Stimulated activated CD4-positive, alpha-beta T cell treated with anti-CD3 and anti-CD28 coated beads, TNF-alpha, amount 100 ng/mL, for 1 hour (primary cell): ENCODE results near the gene SGSM2.

Experiments used
- DNase-seq, 3 donors: peaks; one replicate each; pipeline ENCODE4 v3.0.0-alpha.2; 2020; ENCODE audit warnings: low read depth in 3 of 3, low spot score in 1 of 3

SGSM2 gene

DNA sequence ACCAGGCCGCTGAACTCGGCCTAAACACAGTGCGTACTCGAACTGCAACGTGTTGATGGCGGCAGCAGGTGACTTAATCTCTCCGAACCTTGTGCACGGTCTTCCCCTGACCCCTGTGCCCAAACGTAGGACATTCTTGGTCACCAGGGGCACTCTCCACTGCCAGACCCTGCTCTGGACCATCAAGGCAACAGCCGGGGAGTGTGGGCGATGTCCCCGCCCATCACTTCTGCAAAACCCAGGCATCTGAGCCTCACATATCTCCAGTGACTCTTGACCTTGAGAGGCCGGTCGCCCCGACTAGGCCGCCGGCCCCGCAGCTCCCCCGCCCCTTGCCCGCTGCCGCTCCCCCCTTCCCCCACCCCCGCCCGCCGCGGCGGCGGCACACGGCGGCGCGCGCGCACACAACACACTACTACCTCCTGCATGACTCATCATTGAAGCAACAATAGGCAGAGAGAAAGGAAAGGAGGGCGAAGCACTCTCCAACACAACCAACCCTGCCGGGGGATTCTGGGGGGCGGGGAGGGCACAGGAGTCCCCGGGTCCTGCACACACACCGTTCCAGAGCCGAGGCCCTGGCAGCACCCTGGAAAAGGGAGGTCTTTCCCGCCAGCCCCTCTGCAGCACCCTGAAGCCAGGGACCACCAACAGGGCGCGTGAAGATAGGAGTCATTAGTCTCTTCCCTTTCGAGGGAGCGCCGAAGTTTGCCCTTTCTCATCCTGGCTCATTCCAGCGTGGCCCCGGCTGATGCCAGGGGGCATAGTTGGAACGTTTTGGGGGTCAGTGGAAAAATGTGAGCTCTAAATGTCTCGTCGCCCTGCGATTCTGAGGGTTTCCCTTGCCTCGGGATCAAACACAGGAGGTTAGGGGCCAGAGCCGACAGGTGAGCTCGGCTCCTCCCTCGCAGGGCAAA lies 61.6 kb downstream of the SGSM2 start:
- peak; percentile 10 to 45 (median 24) for DNase-seq

DNA sequence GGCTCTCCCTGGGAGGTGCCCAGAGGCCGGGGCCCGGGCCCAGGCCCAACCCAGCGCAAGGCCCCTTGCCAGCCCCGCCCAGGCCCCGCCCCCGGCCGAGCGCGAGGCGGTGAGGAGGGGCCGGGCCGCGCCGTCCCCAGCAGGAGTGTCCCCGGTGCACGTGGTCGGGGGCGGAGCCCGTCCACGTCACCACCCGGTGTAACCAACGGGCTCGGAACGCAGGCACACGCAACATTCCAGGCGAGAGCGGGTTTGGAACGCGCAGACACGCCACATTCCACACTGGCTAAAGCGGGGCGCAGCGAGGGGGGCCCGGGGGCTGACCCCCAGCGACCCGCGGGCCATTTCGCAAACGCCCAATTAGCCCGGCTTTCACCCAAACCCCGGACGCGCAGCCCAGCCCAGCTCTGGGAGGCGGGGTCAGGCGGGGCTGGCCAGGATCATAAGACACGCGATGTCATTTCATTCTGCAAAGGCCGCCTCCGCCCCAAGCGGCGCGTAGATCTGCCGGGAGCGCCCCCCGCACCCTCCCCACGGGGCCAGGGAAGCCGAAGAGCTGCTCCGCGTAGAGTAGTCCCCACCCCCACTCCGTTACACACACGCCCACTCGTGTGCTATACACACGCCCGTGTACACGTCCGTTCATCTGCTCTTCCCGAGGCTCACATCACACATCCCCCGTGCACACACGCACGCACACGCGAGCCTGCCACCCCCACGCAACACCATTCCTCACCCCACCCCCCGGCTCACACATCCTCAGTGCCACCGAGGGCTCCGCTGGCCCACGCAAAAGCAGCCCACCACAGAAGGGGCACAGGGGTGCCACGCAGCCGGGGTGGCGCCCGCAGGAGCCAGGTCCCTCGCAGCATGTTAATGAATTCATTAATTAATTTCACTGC lies 62.5 kb downstream of the SGSM2 start:
- peak; percentile 77 to 86 (median 77) for DNase-seq

- peak in 1 of 3 donors; percentile 39 for DNase-seq
Observed at GRCh38 chr17:2400474-2400866, 63.2 kb downstream of the SGSM2 start.

DNA sequence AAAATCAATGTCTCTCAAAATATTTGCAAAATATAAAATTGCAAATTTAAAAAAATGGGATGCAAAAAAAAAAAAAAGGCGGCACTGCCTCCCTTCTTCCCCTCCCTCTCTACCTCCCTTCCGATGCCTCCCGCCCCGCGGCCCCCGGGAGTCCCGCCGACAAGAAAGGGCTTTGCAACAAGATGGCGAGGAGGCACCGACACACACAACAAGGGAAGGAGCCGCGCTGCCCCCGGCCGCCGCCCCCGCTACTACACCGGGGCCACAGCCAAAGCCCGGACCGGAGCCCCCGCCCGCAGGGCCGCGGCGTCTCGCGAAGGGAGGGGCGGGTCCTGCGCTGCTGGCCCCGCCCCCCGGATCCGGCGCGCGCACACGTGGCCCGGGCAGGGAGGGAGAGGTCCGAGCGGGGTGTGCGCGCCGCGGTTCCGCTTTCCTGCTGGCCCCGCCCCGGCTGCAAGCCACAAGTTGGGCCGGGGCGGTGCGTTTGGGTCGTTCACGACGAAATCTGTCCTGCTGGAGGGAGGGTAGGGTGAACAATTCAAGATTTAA lies 63.6 kb downstream of the SGSM2 start, which contains the start of gene MNT:
Gene MNT, minus strand, starts transcription at position 184 of the 549 bp plus-strand sequence. CDS start 348 bp downstream, outside the sequence.
- peak; percentile 89 to 91 (median 90) for DNase-seq

- DNase-seq = peak; percentile 96 to 97 (median 97)
Observed at GRCh38 chr17:2401426-2402221, 64.3 kb downstream of the SGSM2 start.

- DNase-seq = no peak
Observed at GRCh38 chr17:2402544-2402943, 65.2 kb downstream of the SGSM2 start.

DNA sequence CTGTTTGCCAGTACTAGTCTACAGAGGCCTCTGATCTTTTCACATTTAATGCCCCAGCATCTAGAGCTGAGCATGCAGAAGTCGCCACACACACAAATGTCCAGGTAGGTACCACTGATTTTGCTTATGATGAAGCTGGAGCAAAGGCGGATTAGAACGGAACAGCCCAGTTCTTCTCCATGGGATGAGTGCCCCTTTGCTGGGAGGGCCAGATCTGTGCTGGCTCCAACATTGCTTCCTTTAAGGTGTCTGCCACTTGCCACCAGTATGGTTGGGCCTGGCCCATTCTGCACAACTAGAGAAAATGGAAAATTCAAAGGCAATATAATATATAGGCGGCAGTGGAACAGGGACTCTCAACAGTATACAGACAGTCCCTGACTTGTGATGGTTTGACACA lies 65.7 kb downstream of the SGSM2 start:
- no peak for DNase-seq

DNA sequence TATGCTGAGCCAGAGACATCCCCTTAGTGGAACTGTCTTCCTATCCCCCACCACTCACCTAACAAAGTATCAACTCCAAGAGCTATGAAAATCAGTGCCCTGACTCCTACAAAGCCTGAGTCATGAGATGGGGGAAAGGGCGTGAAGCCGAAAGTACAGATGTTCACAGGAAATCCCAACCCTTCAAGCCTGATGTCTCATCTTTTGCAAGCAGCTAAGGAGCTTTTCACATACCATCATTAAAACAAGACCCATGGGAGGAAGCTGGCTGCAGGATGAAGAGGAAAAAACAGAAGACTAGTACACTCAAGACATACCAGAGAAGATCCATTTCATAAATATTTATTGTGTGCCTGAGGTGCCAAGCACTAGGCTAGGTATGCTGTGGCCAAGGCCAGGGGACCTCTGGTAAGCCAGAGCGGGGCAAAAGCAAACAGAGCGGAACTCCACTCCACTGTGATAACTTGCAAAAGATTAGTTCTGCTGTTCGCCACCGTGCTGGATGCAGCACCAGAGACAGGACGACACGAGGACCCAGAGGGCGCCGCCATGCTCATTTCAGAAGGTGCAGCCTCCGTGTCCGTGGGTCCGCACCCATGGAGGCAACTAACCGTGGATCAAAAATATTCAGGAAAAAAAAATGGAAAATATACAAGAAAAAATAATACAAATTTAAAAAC lies 68.1 kb downstream of the SGSM2 start:
- DNase-seq = no peak

GRCh38 chr17:2406271-2406902 lies 69.1 kb downstream of the SGSM2 start:
- no peak for DNase-seq

GRCh38 chr17:2406903-2407790 lies 69.8 kb downstream of the SGSM2 start:
- DNase-seq = no peak

GRCh38 chr17:2410951-2411350 lies 73.7 kb downstream of the SGSM2 start:
- DNase-seq = no peak

- DNase-seq = no peak
Observed at GRCh38 chr17:2412561-2413021, 75.3 kb downstream of the SGSM2 start.

DNA sequence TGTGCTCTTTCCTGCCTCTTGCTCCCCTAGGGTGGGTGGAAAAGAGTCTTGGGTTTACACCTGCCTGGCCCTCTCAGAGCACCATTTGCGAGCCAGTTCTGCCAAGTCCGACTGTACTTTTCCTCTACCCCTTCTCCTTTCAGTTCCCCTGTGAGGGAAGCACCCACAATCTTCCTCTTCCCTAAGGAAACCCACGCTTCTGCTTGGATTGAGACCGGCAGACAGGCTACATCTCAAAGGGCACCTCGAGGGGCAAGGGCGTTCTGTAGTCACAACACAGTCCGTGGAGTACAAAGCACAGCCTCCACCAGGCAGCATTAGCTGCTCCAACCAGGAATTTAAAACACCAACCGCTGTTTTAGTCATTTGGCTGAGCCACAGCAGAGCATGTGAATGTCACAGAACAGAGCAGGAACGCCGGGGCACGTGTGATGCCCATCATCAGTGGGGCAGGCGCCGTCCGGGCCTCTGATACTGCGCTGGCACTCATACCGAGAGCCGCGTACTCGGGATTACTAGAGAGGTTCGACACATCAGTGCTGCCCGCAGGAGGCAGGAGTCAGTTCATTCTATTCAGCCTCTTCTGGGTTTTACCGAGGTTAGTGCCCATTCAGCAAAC lies 77.3 kb downstream of the SGSM2 start:
- no peak for DNase-seq

GRCh38 chr17:2415081-2415480 lies 77.8 kb downstream of the SGSM2 start:
- DNase-seq = no peak

DNA sequence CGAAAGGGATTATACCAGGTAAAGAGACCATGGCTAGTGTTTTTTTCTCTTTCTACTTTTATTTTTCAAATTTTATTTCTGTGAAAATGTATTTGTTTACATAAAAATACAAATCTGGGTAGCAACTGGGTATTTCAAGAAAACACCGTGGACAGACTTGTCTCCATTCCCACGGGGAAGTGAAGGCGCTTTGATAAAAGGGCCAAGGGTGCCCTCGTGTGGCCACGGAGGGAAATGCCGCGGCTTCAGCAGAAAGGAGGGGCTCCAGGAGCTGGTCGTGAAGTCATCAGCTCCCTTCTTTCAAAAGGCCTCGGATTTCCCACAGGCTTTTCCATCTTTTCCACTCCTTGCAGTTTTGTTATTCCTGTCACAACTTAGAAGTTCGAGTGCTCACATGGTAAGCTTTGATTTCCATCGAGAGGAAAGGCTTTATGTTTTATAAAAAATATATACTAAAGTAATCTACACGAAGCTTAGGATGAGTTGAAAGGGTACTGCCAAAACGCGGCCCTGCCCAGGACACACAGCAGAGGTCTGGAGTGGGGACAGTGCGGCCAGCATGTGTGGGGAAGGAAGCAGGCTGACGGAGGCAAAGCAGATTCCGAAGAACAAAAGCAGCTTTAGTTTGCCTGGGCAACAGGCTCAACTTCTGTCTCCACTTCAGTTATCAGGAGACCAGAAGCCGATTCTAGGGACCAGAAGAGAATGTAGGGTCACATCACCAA lies 78.9 kb downstream of the SGSM2 start:
- peak; percentile 60 to 86 (median 78) for DNase-seq

DNA sequence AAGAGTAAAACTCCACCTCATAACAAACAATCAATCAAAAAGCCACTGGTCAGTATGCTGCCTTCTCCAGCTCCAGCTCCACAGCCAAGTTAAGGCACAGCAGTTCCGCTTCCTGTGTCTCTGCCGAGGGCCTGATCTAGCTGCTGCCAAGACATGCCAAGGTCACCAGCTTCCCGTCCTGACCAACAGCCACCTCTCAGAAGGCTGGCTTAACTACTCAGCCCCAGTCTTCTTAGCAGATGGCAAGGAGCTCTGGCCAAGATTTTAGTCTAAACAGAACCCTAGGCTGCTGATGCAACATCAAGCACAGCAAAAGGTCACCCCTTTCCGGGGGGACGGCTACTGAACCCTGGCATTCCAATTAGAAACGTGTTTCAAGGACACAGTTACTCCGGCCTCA lies 81.3 kb downstream of the SGSM2 start:
- DNase-seq = no peak

DNA sequence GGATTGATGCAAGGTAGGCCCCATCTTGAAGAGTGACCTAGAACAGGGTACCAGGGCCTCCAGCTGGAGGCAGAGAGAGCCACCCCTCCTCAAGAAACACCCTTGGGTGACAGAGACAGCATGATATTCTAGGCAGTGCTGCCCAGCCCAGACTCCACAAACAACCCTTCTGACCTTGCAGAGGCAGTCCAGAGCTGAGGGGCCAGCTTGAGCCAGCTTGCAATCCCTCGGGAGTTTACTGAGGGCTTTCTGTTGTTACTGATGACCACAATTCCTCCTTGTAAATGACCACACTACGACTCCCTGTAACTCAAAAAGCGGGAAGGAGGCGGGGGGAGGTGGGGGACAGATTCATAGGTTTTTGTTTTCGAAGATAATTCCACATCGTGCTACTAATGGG lies 82.2 kb downstream of the SGSM2 start:
- no peak for DNase-seq
